GM10847 (cell line): ENCODE measurements around the gene TRPM8.

Experiments
- POLR2A ChIP-seq: IDR thresholded peaks from 2 replicates; pipeline ENCODE4 v1.6.1; 2011; ENCODE audit not compliant: insufficient read length; ENCODE audit errors: extremely low read depth

Gene TRPM8

DNA sequence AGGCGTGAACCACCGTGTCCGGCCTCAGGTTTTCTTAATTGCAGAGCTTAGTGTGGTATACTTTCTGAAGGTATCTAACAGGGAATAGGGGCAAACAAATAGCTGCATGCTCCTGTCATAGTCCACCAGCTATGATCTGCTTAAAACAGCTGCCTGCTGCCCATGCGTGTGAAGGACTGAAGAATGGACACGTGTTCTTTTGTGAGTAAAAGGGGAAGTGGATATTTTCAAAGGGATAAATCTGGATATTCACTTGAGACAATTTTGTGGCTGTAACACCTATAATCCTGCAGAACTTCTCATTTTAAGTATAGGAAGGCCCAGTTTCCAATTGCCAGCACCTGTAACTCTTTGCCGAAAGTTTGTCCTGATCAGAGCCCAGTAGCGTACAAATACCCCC lies 44.7 kb downstream of the TRPM8 start:
- no peak for TF ChIP-seq POLR2A

DNA sequence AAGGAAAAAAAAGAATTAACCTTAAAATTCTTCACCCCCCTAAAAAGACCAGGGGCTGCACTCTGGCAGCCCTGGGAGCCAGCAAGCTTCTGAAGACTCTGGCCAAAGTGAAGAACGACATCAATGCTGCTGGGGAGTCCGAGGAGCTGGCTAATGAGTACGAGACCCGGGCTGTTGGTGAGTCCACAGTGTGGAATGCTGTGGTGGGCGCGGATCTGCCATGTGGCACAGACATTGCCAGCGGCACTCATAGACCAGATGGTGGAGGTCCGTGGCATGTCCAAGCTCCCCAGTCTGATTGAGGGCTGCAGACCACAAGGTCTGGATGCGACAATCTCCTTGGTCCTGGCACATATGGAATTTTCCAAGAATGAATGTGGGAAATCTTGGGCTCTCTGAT lies 47.4 kb downstream of the TRPM8 start:
- no peak for TF ChIP-seq POLR2A

DNA sequence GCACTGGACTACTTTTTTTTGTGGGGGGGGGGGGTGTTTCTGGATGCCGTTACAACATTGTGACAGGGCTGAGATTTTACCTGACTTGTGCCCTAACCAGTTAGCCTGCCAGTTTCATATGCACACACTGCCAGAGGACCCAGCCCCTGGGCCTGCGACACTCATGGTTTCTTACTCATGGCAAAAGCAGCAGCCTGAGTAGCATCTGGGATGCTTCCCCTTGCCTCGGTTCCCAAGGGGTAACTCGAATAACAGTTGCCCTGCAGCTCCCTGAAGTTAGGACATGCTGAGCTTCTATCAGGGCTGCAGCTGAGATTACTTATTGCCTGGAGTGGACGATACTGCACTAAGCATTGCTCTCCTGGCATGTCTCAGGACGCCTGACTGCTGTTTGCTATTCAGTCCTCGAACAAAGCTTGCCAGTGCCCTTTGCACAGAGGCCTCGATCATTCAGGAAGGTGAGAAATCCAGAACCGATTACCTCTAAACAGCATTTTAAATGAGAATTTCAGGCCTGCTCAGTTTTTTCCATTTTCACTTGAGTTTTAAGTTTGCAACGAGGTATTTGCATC lies 47.9 kb downstream of the TRPM8 start:
- no peak for TF ChIP-seq POLR2A

DNA sequence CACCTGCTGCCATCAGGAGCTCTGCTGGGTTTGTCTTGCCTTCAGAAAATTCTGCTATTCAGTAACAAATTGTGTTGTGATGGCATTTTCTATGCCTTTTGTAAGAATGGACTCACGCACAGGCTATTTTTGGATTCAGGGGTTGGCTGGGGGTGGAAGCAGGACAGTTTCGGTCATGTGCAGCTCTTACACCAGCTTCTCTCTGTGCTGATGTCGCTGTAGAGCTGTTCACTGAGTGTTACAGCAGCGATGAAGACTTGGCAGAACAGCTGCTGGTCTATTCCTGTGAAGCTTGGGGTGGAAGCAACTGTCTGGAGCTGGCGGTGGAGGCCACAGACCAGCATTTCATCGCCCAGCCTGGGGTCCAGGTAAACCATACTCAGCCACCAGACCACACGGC lies 49.2 kb downstream of the TRPM8 start:
- no peak for TF ChIP-seq POLR2A

DNA sequence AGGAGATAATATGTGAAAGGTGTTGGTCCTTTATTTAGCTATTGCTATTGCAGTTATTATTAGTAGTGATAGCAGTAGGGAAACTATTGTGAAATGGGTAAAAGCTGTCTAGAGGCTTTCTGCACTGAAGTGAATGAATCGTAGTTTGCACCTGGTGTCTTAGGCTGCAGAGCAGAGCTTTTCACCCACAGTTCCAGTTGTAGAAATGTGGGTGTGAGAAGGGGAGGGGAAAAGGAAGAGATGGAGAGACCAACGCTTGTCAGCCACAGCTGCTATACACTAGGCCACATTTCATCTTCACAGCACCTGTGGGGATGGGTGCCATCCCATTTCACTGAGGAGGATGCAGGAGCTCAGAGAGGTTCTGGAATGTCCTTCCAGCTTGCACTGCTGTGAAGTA lies 50.0 kb downstream of the TRPM8 start:
- TF ChIP-seq POLR2A = no peak

DNA sequence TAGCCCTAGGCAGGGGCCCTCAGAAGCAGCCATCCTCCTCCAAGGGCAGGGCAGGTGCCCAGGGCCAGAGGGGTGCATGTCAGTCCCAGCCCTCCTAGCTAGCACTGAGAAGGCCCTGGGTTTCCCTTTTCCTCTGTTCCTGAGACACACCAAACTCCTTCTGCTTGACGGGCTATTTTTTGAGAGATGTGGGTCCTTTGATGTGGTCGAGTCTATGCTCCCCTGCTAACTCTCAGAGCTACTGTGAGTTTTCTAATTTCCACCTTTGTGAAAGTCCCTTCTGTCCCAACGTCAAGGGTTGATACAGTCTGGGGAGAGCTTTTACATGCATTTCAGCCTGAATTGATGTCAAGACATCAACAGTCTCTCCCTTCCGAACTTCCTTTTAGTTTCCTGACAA lies 51.4 kb downstream of the TRPM8 start:
- TF ChIP-seq POLR2A = no peak

DNA sequence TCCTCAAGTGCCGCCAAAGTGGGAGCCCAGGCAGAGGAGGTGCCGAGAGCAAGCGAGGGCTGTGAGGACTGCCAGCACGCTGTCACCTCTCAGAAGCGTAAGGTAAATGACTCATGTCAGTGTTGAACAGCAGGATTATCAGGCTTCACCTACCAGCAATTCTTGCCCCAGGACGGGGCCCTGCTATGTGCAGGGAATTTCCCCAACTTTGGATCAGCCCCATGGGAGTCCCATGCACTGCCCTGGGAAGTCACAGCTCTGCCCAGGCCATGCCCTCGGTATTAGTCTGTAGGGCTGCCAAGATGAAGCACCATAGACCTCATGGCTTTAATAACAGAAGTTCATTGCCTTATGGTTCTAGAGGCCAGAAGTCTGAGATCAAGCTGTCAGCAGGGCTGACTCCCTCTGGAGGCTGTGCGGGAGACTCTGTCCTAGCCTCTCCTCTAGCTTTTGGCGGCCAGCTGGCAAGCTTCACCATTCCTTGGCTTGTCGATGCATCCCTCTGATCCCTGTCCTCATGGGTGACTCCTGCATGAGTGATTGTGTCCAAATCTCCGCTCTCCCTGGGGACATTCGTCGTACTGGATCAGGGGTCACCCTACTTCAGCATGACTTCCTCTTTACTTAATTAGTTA lies 55.9 kb downstream of the TRPM8 start:
- TF ChIP-seq POLR2A = no peak

DNA sequence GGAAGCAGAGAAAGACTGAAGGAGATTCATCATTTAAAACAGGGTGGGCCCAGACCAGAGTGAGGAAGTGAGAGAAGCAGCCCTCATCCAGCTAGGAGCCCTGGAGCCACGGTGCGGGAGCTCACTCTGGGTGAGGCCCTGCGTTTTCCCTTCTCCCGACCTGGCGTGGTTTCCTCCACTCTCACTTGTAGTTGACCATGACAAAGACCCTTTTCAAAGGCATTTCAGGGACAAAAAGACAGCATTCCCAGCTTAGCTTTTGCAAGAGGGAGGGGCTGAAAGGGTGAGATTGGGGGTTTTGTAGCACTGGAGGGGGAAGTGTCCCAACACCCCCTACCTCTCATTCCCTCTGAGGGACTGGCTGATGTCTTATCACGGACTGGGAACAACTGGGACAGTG lies 56.6 kb downstream of the TRPM8 start:
- TF ChIP-seq POLR2A = no peak

DNA sequence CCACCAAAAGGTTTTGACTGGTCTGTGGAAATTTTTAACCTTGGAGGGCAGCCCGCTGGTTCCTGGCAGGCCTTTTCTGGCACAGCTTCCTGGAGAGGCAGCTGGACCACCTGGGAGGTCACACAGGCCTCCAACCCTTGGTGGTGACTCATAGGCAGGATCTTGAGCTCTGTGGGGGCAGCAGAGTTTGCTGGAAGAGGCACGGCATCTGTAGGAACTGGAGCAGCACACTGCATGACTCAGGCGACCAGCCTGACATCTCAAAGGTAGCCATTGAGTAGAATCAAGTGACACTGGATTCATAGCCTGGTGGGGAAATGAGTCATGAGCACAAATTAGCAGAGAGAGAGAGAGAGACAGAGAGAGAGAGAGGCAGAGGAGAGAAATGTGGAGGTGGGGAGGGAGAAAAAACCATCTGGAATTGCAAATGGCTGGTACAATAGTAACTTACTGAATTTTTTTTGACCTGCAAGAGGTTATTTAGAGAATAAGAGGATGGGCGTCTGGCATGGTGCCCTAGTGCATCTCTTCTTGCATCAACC lies 57.4 kb downstream of the TRPM8 start:
- TF ChIP-seq POLR2A = no peak

DNA sequence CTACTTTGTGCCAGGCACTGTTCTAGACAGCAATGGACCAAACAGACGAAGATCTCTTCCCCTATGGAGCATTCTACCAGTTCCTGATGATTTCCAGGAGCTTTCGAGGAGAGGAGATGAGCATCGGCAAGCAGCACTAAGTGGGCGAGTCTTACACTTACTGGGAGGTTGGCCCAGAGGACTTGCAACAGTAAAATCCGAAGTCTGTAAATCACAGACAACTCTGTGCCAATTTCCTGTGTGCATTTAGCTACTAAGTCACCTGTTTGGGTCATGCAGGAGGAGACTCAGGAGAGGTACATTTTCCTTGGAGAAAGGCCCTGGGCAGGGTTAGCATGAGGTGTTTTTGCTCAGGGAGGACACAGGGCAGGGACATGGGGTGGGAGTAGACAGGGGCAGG lies 58.9 kb downstream of the TRPM8 start:
- no peak for TF ChIP-seq POLR2A

DNA sequence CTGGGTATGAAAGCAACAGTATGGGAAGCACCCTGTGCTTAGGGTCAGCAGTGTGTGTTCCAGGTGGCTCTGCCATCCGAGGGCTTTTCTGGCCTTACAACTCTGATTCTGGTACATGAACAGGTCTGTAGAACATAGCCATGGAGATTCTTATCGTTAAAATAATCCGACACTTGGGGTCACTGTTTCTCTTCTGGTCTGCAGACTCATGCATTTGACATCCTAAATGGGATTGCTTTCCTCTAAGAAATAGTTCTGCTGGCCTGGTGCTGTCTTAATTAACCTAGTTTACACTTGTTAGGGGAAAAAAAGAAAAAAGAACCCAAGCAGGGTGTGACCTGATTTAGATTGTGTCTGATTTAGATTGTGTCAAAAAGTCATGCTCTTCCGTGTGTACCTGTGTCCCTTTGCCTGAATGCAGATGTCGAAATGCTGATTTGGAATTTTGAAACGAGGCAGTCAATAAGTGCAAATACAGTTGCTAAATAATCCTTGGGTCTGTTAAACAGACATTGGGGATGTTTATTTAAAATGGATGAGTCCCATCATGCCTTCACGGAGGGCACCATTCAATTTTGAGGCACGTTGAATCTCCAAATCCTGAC lies 59.6 kb downstream of the TRPM8 start:
- TF ChIP-seq POLR2A = no peak

DNA sequence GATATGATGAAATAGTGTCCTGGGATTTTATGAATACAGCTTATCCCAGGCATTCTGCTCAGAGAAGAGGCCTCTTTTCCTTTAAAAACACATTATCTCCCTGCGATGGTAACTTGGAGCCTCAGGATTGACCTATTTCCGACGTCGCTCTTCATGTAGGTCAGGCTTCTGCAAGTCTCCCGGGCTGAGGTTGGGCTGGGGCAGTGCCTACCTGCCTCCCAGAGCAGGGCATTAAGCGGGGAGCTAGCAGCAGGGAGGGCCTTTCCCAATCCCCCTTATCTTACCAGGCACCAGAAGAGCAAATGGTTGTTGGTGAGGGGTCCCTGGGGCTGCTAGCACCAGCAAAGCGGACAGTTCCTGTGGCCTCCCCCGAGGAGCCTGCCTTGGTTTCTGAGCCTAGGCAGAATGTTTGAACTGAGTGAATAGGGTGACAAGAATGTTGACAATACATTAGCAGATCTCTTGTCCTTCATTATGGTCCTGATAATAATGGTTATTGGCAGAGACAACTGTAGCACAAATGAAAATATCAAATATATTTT lies 60.2 kb downstream of the TRPM8 start:
- TF ChIP-seq POLR2A = no peak

DNA sequence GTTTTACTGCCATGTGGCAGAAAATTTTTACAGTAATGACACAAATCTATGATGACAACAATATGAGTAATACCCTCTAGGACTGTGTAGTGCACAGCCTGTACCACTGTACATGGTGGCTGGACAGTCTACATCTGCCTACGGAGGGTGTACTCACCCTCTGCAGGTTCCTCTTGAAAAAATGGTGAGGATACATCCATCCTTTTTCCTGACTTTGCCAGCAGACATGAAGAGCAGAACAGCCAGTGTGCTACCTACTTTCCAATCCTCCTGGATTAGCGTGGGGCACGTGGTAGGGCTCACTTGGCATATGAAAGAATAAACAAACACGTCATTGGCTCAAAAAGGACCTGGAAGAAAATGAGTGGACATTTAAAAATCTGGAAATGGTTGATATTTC lies 62.6 kb downstream of the TRPM8 start:
- no peak for TF ChIP-seq POLR2A

DNA sequence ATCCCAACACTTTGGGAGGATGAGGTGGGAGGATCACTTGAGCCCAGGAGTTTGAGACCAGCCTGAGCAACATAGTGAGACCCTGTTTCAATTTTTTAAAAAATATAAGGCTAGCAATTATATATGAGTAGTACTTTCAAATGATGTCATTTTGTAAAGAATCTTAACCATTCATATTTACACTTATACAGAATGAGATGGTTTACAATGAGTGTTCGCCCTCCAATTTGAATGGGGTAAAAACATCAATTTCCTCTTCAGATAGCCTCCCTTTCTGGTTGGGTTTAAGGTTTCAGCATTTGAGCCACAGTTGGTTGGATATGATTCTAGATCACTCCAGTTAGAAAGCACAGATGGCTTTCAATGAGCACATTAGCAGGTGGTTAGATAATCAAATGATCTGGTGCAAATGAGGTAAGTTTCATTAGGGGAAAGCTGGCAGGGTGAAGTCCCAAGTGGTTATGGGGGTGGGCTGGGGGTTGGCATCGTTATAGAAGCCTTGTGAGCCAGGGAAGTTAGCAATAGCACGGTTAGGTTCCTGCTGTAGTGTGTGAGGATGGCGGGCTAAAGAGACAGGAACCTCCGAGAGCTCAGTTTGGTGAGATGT lies 63.9 kb downstream of the TRPM8 start:
- no peak for TF ChIP-seq POLR2A

DNA sequence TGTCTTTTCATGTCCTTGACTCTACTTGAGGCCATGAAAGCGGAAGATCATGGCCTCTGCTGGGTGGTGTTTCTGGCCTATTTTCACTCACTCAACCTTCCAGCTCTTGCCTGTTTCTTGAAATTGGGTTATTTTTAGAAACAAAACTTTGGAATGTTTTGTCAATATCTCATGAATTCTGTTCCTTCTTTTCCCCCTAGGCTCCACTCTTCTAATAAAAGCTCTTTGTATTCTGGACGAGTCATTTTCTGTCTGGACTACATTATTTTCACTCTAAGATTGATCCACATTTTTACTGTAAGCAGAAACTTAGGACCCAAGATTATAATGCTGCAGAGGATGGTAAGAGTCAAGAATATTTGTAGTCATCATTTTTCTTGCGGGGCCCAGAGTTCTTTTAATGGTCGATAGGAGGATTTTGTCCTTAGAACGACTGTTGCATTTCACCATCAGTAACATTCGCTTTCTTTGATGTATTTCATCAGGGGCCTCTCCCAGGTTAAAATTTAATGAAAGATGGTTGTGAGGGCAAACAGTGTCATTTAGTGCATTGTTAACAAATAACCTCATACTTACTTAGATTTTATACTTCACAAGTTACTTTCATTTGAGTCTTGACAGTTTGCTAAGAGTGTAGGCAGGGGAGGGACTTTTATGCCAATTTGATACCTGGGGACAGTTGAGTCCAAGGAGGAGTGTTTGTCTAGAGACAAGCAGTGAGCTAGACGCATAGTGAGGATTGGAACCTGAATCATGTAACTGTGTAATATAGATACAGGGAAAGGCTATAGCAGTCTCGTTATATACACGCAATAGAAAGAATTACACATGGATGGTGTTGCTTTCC lies 64.6 kb downstream of the TRPM8 start:
- no peak for TF ChIP-seq POLR2A

DNA sequence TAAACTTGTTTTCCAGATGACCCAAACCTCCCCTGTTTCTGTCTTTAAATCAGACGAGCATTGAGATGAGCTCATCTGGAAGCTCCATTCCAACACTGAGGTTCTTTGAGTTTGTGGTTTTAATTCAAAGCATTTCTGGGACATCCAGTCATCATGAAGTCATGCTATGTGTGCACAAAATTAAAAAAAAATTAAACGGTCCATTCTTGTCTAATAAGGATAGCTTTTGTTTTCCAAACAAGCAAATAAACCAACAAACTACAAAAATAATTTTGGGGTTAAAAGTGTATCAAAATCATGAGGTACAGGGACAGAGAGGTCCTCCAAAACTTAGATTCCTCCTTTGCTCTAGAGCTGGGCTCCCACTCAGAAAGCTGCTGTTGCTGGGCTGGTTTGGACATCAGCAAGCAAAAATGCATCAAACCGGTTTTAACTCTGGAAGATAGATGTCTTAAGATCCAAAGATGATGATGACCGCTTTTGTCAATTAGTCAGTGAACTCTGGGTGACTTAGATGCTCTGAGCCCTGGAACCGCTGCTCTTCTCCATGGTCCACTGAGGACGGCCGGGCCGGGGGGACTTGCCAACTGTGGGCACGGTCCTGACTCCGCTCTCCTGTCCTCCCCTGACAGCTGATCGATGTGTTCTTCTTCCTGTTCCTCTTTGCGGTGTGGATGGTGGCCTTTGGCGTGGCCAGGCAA lies 65.4 kb downstream of the TRPM8 start:
- TF ChIP-seq POLR2A = no peak
